Tibial nerve (tissue), 4 donors: Measurements from ENCODE around the gene MAGI2. TPM values are rescaled to one million over a fixed set of nuclear protein-coding genes. Genes with fewer than 3 reads are reported as not detected.

Experiments used
- DNase-seq, 2 donors: peaks; one replicate each; pipeline ENCODE4 v3.0.0-alpha.2; 2019; ENCODE audit warnings: low spot score in 2 of 2
- H3K27ac ChIP-seq, 4 donors: fragments of 200-600 bp; sonication (generic) in 3 of 4; one replicate each; pipeline ENCODE4 v1.5.1; 2017 to 2019; ENCODE audit warnings: mild to moderate bottlenecking in 1 of 4
- H3K27me3 ChIP-seq, 2 donors: fragments of 200-600 bp; sonication (generic) in 1 of 2; one replicate each; pipeline versions ENCODE4 v1.5.1 to v1.6.0; 2017 to 2019
- H3K36me3 ChIP-seq, 3 donors: fragments of 200-600 bp; sonication (generic); one replicate each; pipeline ENCODE4 v1.5.1; 2018 to 2019
- H3K4me1 ChIP-seq, 4 donors: fragments of 200-600 bp; sonication (generic) in 3 of 4; one replicate each; pipeline ENCODE4 v1.5.1; 2017 to 2019
- H3K4me3 ChIP-seq, 4 donors: fragments of 200-600 bp; sonication (generic) in 3 of 4; one replicate each; pipeline ENCODE4 v1.5.1; 2017 to 2019; ENCODE audit warnings: mild to moderate bottlenecking in 1 of 4, moderate library complexity in 1 of 4
- H3K9me3 ChIP-seq, 4 donors: fragments of 200-600 bp; sonication (generic) in 3 of 4; one replicate each; pipeline ENCODE4 v1.5.1; 2017 to 2019
- EP300 ChIP-seq, 2 donors: sonication (generic); formaldehyde crosslinking; IDR thresholded peaks; one replicate each; pipeline ENCODE4 v1.6.1; 2017; ENCODE audit warnings: antibody characterized with exemption in 2 of 2, mild to moderate bottlenecking in 1 of 2
- POLR2A ChIP-seq, 2 donors: fragments of 450-650 bp; IDR thresholded peaks; one replicate each; pipeline ENCODE4 v1.6.1; 2017; ENCODE audit warnings: antibody characterized with exemption in 2 of 2, mild to moderate bottlenecking in 2 of 2, moderate library complexity in 2 of 2
- WGBS, 2 donors: methylation state at CpG; one replicate each; pipeline ENCODE4 v1.1.5; 2018; 5-methylcytosine and 5-hydroxymethylcytosine counted together
- total RNA-seq, 4 donors: library from RNA; depleted of rRNA; stranded (reverse); fragments of >200 nt; gene quantifications; one replicate each; pipeline ENCODE4 v1.1.0, GENCODE V29; 2016
- TF ChIP-seq, protein P1 (sequence below), 5 experiments: fragments of 200-600 bp in 3 of 5; fragments of 450-650 bp in 2 of 5; sonication (generic) in 3 of 5; IDR thresholded peaks; one replicate each; pipeline ENCODE4 v1.5.1; 2016 to 2019; ENCODE audit warnings: antibody characterized with exemption in 5 of 5, mild to moderate bottlenecking in 3 of 5, moderate library complexity in 2 of 5

The MAGI2 gene
- total RNA-seq, 4 donors from 2014 or later = 33.6 to 58.2 (median 55.6) TPM

DNA sequence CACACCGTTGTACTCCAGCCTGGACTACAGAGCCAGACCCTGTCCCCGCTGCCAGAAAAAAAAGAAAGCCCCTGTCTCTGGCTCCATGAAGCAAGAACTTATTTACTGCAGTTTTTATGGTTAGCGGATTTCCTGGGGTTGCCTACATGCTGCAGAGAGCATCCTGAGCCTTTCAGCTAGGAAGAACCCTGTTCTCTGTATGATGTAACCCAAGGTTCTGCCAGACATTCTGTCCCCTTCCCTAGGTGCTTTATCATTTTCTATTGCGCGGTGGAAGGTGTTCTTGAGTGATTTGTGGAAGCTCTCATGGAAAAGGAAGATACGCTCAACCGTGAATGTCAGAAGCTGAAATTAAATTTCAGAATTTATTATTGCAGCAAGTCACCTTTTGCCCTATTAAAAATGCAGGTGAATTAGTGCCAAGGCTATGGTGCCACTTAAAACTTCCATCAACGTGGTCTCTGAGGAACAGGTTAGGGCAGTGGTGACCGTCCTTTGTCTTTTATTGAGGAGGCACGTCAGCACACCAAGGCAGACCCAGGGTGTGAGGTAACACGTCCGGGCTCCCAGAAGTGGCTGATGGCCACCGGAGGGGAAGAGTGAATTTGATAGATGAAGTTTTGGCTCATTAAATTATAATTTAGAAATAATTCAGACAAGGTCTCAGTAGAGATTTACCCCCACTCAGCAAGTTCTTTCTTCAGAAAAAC lies 1381.8 kb downstream of the MAGI2 start:
- WGBS, 2 donors = 87 to 90% methylated on average over 13 of the region's 13 CpGs
- no peak for TF ChIP-seq EP300 (IDR thresholded peaks at IDR 0.05)
- TF ChIP-seq POLR2A (IDR thresholded peaks at IDR 0.05) = no peak
- TF ChIP-seq, protein P1, sequence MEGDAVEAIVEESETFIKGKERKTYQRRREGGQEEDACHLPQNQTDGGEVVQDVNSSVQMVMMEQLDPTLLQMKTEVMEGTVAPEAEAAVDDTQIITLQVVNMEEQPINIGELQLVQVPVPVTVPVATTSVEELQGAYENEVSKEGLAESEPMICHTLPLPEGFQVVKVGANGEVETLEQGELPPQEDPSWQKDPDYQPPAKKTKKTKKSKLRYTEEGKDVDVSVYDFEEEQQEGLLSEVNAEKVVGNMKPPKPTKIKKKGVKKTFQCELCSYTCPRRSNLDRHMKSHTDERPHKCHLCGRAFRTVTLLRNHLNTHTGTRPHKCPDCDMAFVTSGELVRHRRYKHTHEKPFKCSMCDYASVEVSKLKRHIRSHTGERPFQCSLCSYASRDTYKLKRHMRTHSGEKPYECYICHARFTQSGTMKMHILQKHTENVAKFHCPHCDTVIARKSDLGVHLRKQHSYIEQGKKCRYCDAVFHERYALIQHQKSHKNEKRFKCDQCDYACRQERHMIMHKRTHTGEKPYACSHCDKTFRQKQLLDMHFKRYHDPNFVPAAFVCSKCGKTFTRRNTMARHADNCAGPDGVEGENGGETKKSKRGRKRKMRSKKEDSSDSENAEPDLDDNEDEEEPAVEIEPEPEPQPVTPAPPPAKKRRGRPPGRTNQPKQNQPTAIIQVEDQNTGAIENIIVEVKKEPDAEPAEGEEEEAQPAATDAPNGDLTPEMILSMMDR (IDR thresholded peaks at IDR 0.05) = no peak
- DNase-seq = no peak

DNA sequence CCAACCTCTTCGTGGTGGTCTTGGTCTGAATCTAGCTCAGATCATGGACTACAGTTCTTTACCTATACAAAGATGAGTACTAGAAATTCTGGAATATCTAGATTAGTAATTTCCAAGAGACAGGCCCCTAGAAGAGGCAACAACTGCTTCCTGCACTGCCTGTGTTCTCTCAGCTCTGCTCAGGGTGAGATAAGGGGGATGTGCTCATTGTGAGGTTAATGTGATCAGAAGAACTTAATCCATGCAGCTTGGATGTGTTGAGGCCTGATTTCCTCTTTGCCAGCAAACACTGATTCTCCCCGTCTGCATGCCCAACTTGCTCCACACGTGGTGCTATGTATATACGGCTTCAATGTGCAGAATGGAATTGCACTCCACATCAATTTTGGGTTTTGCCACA lies 1386.9 kb downstream of the MAGI2 start:
- peaks cover 0 to 3% (median 0%) of the 10 kb centered on the region in 3 donors for H3K36me3 ChIP-seq
- no peak for DNase-seq
- WGBS, 2 donors = 79 to 81% methylated on average over 4 of the region's 4 CpGs
- H3K27me3 ChIP-seq = no peaks in the 10 kb centered on the region
- TF ChIP-seq, protein P1 (IDR thresholded peaks at IDR 0.05) = no peak
- TF ChIP-seq POLR2A (IDR thresholded peaks at IDR 0.05) (no peak), EP300 (IDR thresholded peaks at IDR 0.05) (no peak)
- H3K9me3 ChIP-seq = no peaks in the 10 kb centered on the region
- H3K27ac ChIP-seq = no peak overlapping the region
- no peaks in the 10 kb centered on the region for H3K4me1 ChIP-seq
- no peak overlapping the region for H3K4me3 ChIP-seq

More for the DNA sequence above, 1381.8 kb downstream of the MAGI2 start:
- H3K27ac ChIP-seq = no peak overlapping the region
- no peaks in the 10 kb centered on the region for H3K27me3 ChIP-seq
- no peaks in the 10 kb centered on the region for H3K9me3 ChIP-seq
- H3K4me1 ChIP-seq = no peaks in the 10 kb centered on the region
- H3K36me3 ChIP-seq = peaks cover 0 to 3% (median 0%) of the 10 kb centered on the region in 3 donors
- H3K4me3 ChIP-seq = no peak overlapping the region

DNA sequence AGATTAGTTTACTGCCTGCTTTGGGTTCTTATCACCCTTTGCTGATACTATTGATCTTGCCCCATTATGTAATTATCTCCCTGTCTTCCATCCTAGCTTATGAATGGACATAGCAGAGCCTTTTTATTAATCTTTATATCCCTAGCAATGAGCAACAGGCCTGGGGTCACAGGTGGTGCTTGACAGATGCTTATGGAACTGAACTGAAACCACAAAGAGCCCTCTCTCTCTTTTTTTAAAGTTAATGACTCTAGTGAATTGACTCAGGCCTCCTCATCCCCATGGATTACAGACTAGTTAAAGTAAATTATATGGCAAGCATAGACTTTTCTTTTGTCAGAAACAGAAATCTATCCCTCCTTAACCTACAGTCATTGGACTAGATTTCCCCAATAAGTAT lies 1389.7 kb downstream of the MAGI2 start:
- Histone ChIP-seq H3K4me1 (no peaks in the 10 kb centered on the region), H3K27me3 (no peaks in the 10 kb centered on the region), H3K9me3 (no peaks in the 10 kb centered on the region), H3K27ac (no peak overlapping the region), H3K36me3 (no peaks in the 10 kb centered on the region), H3K4me3 (no peak overlapping the region)
- TF ChIP-seq EP300 (IDR thresholded peaks at IDR 0.05) (no peak), POLR2A (IDR thresholded peaks at IDR 0.05) (no peak)
- TF ChIP-seq, protein P1 (IDR thresholded peaks at IDR 0.05) = no peak
- DNase-seq = no peak

DNA sequence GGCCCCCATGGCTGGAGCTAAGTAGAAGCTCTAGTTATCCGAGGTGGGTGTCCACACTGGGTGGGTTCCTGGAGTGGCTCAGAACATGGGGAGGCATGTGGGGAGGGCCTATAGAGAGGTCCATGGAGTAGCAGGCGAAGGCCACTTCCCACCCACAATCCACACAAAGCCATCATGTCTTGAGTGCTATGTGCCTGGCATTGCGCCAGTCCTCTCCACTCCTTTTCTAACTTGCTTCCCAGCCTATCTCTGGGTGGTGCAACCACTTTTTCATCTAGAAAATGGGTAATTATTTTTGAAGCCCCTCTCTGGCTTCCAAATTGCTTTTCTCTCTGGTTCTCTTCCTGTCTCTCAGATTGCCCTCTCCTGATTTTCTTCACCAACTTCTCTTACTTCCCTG lies 1391.3 kb downstream of the MAGI2 start:
- 80 to 86% methylated on average over 3 of the region's 3 CpGs for WGBS, 2 donors
- DNase-seq = no peak
- Histone ChIP-seq H3K9me3 (no peaks in the 10 kb centered on the region), H3K36me3 (no peaks in the 10 kb centered on the region), H3K27me3 (no peaks in the 10 kb centered on the region), H3K27ac (no peak overlapping the region), H3K4me1 (no peaks in the 10 kb centered on the region), H3K4me3 (no peak overlapping the region)
- TF ChIP-seq, protein P1 (IDR thresholded peaks at IDR 0.05) = no peak
- TF ChIP-seq EP300 (IDR thresholded peaks at IDR 0.05) (no peak), POLR2A (IDR thresholded peaks at IDR 0.05) (no peak)

DNA sequence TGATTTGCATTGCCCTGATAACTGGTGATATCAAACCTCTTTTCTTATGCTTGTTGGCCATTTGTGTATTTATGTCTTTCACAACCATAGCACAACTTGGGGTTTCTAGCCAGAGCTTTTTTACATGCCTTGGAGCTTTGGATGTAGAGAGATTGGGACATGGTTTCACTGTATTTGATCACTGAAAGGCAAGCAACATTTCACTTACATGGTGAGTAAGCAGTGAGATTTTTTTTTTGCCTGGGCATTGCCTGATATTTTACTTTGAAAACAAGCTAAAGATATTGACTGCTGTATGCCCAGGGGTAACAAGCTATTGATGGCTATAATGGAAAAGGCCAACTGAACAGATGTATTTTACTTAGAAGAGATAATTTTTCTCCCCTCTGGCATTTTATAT lies 1395.9 kb downstream of the MAGI2 start:
- TF ChIP-seq, protein P1 (IDR thresholded peaks at IDR 0.05) = no peak
- TF ChIP-seq EP300 (IDR thresholded peaks at IDR 0.05) (no peak), POLR2A (IDR thresholded peaks at IDR 0.05) (no peak)
- H3K4me1 ChIP-seq = no peaks in the 10 kb centered on the region
- H3K27me3 ChIP-seq = no peaks in the 10 kb centered on the region
- no peak for DNase-seq
- no peak overlapping the region for H3K27ac ChIP-seq
- no peaks in the 10 kb centered on the region for H3K36me3 ChIP-seq
- H3K4me3 ChIP-seq = no peak overlapping the region
- no peaks in the 10 kb centered on the region for H3K9me3 ChIP-seq
